ENCODE measurements around the gene RBMS1.
A peak's percentile ranks its signal among the peaks of the same experiment; 100 is the strongest.

The RBMS1 gene

GRCh38 chr2:160227293-160227915, 266.2 kb downstream of the RBMS1 start:
- FAIRE-seq, result peak; percentile 90

GRCh38 chr2:160226367-160226766, 267.2 kb downstream of the RBMS1 start:
- DNase-seq (ENCODE audit: low spot score) (no peak), FAIRE-seq (no peak)

More at GRCh38 chr2:160227293-160227915, 266.2 kb downstream of the RBMS1 start:
- DNase-seq (ENCODE audit: low spot score), result peak; percentile 91

DNA sequence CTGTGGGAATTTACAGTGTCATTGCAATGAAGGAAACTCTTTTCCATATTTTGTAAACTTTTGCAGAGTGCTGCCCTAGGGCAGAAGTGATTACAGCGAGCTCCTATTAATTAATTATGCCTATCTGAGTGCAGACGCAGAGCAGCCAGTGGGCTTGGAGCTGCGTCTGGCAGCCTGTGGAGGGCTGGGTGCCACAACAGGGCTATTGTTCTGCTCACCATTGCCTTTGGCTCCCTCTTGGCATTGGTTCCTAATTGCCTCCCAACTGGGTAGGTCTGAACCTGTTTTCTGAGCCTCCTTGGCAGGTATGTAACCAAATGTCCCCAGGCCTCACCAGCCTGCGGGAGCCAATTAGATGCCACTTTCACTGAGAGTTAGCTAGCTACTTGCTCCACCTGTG, 267.9 kb downstream of the RBMS1 start:
- DNase-seq (ENCODE audit: low spot score), result no peak
- FAIRE-seq, result no peak

- FAIRE-seq (no peak), DNase-seq (ENCODE audit: low spot score) (no peak)
These were observed 269.1 kb downstream of the RBMS1 start for GRCh38 chr2:160224507-160224906.

DNA sequence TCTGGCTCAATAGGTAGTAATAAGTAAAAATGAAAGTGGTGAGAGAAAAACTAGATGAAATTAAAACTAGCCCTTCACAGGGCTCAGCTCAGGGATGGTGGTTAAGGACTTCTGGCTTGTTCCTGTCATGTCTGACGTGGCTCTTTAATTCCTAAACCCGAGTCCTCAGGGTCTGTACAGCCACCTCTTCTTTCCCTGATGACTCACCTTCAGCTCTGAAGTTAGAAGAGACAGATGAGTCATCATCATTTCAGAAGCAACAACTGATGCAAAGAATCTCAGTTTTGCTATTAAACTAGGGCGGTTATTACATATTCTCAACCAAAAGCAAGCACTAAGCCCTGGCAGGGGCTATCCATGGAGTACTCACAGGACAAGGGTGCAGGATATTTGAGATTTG, 269.5 kb downstream of the RBMS1 start:
- DNase-seq (ENCODE audit: low spot score) (peak; percentile 99), FAIRE-seq (peak; percentile 98)

DNA sequence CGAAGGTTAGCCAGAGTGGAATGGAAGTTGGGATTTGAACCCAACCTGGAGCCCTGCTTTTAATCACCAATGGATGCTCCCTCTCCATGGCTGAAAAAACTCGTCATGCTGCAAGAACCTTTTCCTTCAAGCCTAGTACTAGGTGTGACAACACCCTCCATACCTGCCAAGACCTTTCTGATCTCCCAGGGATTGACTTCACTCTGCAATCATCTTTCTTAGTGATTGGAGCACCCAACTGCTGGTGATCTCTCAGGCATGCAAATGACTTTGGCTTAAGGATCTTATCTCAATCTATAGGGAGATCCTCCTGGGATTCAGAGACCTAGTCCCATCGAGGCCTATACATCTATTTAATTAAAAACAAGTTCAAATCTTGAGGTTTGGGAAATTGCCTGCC, 270.0 kb downstream of the RBMS1 start:
- DNase-seq (ENCODE audit: low spot score) (peak; percentile 68), FAIRE-seq (no peak)

DNA sequence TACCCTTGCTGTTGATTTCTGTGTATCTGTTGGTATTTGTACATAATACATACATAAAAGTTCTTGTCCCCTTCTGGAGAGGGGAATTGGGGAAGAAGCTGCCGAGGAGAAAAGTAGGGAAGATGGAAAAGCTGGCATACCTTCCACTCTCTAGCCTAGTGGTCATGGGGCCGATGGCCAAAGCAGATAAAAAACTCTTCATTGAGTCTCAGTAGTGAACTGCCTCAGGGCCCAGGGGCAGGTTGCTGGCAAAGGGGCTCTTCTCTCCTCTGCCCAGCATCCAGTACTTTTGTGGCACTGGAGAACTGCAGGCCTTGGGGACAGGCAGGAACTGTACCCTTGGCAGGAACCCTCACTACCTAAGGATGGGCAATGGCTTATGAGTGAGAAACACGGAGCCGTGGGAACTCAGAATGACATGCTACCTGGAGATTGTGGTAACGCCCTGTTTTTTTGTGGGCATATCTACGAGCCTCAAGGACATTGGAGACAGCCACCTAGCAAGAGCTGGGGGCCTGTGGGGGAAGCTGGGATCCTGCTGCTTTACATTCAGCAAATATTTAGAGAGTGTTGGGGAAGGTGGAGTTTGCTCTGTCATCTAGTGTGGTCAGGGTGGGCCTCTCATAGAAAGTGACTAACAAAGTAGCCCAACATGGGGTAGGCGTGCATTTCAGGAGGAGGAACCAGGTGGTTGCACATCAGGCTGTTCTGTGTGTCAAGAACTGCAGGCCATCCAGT, 270.9 kb downstream of the RBMS1 start:
- FAIRE-seq, result no peak

More for the DNA sequence above, 270.9 kb downstream of the RBMS1 start:
- DNase-seq (ENCODE audit: low spot score), result peak; percentile 56

Measured in RCC 7860 (cell line).